GM23338 (cell line): Measurements from ENCODE around the gene GUCA2B. TPM values are rescaled to one million over a fixed set of nuclear protein-coding genes. Genes with fewer than 3 reads are reported as not detected.

Experiments
- ATAC-seq: fragments of 200-7000 bp; cut with Tn5 transposase; 3 replicates; pipeline ENCODE4 v1.9.1; 2020
- DNase-seq: peaks from one replicate; pipeline ENCODE4 v3.0.0-alpha.2; 2015; ENCODE audit warnings: low spot score
- H2AFZ ChIP-seq: fragments of 200-600 bp; sonication (generic); 2 replicates; pipeline ENCODE4 v1.8.0; 2016; ENCODE audit warnings: antibody characterized with exemption, mild to moderate bottlenecking, moderate library complexity
- H3F3A ChIP-seq: fragments of 200-600 bp; sonication (generic); replicated peaks from 2 replicates; pipeline ENCODE4 v1.8.0; 2017; ENCODE audit warnings: antibody characterized with exemption, mixed run types, low read depth
- H3K27ac ChIP-seq: fragments of 200-600 bp; sonication (generic); 2 replicates; pipeline ENCODE4 v1.6.1; 2016; ENCODE audit warnings: low read depth
- H3K27me3 ChIP-seq: fragments of 200-600 bp; sonication (generic); 2 replicates; pipeline ENCODE4 v1.8.0; 2016; ENCODE audit warnings: mild to moderate bottlenecking, mixed run types, moderate library complexity; ENCODE audit not compliant: insufficient read depth
- H3K36me3 ChIP-seq: fragments of 200-600 bp; sonication (generic); 2 replicates; pipeline ENCODE4 v1.8.0; 2016; ENCODE audit warnings: mild to moderate bottlenecking; ENCODE audit not compliant: insufficient read depth
- H3K4me1 ChIP-seq: fragments of 200-600 bp; sonication (generic); 2 replicates; pipeline ENCODE4 v1.8.0; 2016; ENCODE audit warnings: mild to moderate bottlenecking, moderate library complexity; ENCODE audit not compliant: insufficient read depth
- H3K4me2 ChIP-seq: fragments of 200-600 bp; sonication (generic); 2 replicates; pipeline ENCODE4 v1.7.1; 2017; ENCODE audit warnings: mixed run types
- H3K4me3 ChIP-seq: fragments of 200-600 bp; sonication (generic); 2 replicates; pipeline ENCODE4 v1.6.1; 2016; ENCODE audit warnings: mixed run types
- H3K79me2 ChIP-seq: fragments of 200-600 bp; sonication (generic); replicated peaks from 2 replicates; pipeline ENCODE4 v1.8.0; 2017; ENCODE audit warnings: mild to moderate bottlenecking; ENCODE audit not compliant: insufficient read depth
- H3K9me2 ChIP-seq: fragments of 200-600 bp; sonication (generic); 2 replicates; pipeline ENCODE4 v1.8.0; 2017; ENCODE audit not compliant: insufficient read depth
- H4K20me1 ChIP-seq: fragments of 200-600 bp; sonication (generic); replicated peaks from 2 replicates; pipeline ENCODE4 v1.8.0; 2017; ENCODE audit warnings: mild to moderate bottlenecking; ENCODE audit not compliant: insufficient read depth
- H3K27ac Mint-ChIP-seq: 2 replicates; pipeline ENCODE4 v1.8.0; 2020; ENCODE audit warnings: inconsistent platforms, mild to moderate bottlenecking, moderate library complexity, mixed read lengths
- H3K27me3 Mint-ChIP-seq: 3 replicates; pipeline ENCODE4 v1.8.0; 2022; ENCODE audit warnings: low read depth, mild to moderate bottlenecking, moderate library complexity, mixed read lengths, inconsistent platforms; ENCODE audit not compliant: insufficient read depth, poor library complexity
- H3K36me3 Mint-ChIP-seq: 3 replicates; pipeline ENCODE4 v1.8.0; 2021; ENCODE audit warnings: low read depth, mild to moderate bottlenecking, inconsistent platforms, moderate library complexity, mixed read lengths
- H3K4me1 Mint-ChIP-seq: 3 replicates; pipeline ENCODE4 v1.8.0; 2020; ENCODE audit warnings: mild to moderate bottlenecking, inconsistent platforms, mixed read lengths
- H3K4me3 Mint-ChIP-seq: 3 replicates; pipeline ENCODE4 v1.8.0; 2021; ENCODE audit warnings: moderate library complexity, mild to moderate bottlenecking, inconsistent platforms, mixed read lengths
- H3K9me3 Mint-ChIP-seq: 3 replicates; pipeline ENCODE4 v1.8.0; 2020; ENCODE audit warnings: moderate library complexity, mild to moderate bottlenecking, inconsistent platforms, mixed read lengths
- CREB1 ChIP-seq: fragments of 250-450 bp; sonication (Bioruptor Pico); IDR thresholded peaks from 2 replicates; pipeline ENCODE4 v1.5.0; 2020; ENCODE audit warnings: low read depth, mild to moderate bottlenecking, moderate library complexity
- ETS1 ChIP-seq: IDR thresholded peaks from 2 replicates; pipeline ENCODE4 v1.6.1; 2016; ENCODE audit warnings: antibody characterized with exemption
- EZH2phosphoT487 ChIP-seq: fragments of 200-600 bp; sonication (generic); IDR thresholded peaks from one replicate; pipeline ENCODE4 v1.8.1; 2018; ENCODE audit warnings: antibody characterized with exemption; ENCODE audit not compliant: unreplicated experiment
- POLR2AphosphoS5 ChIP-seq: IDR thresholded peaks from 2 replicates; pipeline ENCODE4 v1.6.1; 2016; ENCODE audit warnings: antibody characterized with exemption, low read depth
- REST ChIP-seq: IDR thresholded peaks from one replicate; pipeline ENCODE4 v1.6.1; 2018; ENCODE audit warnings: antibody characterized with exemption; ENCODE audit not compliant: unreplicated experiment
- ZNF114 ChIP-seq: fragments of 250-450 bp; sonication (Bioruptor Pico); IDR thresholded peaks from 2 replicates; pipeline ENCODE4 v1.5.0; 2020; ENCODE audit warnings: mild to moderate bottlenecking, moderate library complexity
- ZNF331 ChIP-seq: fragments of 250-450 bp; sonication (Bioruptor Pico); IDR thresholded peaks from 2 replicates; pipeline ENCODE4 v1.5.0; 2020; ENCODE audit warnings: low read depth, mild to moderate bottlenecking, moderate library complexity
- ZNF462 ChIP-seq: fragments of 250-450 bp; sonication (Bioruptor Pico); IDR thresholded peaks from 2 replicates; pipeline ENCODE4 v1.5.0; 2020; ENCODE audit warnings: mild to moderate bottlenecking, moderate library complexity
- polyA plus RNA-seq: library from polyadenylated mRNA; unstranded; fragments of >200 nt; fragmentation: Nextera tagmentation; extraction: Ambion mirVana; gene quantifications from 2 replicates; pipeline ENCODE4 v1.2.1, GENCODE V29; 2016
- total RNA-seq: library from RNA; depleted of rRNA; stranded (reverse); fragments of >200 nt; shearing (Covaris generic); gene quantifications from 2 replicates; pipeline ENCODE4 v1.2.3, GENCODE V29; 2014

Gene GUCA2B
- total and polyA plus RNA-seq, 2 experiments from 2014 or later = not detected

- no peaks in the 10 kb centered on the region for H3K4me1 ChIP-seq
- Mint-ChIP-seq H3K27ac (no peak overlapping the region), H3K36me3 (no peaks in the 10 kb centered on the region), H3K4me1 (peaks cover 4% of the 10 kb centered on the region), H3K4me3 (no peak overlapping the region), H3K9me3 (peaks cover 1% of the 10 kb centered on the region; the same call in 1 of the 3 replicates), H3K27me3 (peaks cover 4% of the 10 kb centered on the region)
- peak overlapping the region; percentile 84; the same call in 1 of the 2 replicates for H2AFZ ChIP-seq
- TF ChIP-seq REST (no peak), ZNF331 (CRISPR knock-in tag) (no peak)
- no peaks in the 10 kb centered on the region for H3K36me3 ChIP-seq
- DNase-seq (peak; percentile 35), ATAC-seq (peak; percentile 46)
- no peaks in the 10 kb centered on the region for H3K79me2 ChIP-seq
- H3K9me2 ChIP-seq = no peaks in the 10 kb centered on the region
- H3K27me3 ChIP-seq = no peaks in the 10 kb centered on the region; the same call in 1 of the 2 replicates
- no peak overlapping the region for H3K4me3 ChIP-seq
- H3K27ac ChIP-seq = no peak overlapping the region
- no peak overlapping the region for H3K4me2 ChIP-seq
- no peaks in the 10 kb centered on the region for H3F3A ChIP-seq
- H4K20me1 ChIP-seq = no peaks in the 10 kb centered on the region
Measured at GRCh38 chr1:42165511-42166210, 12.5 kb downstream of the GUCA2B start.

- Histone ChIP-seq H3K27me3 (no peaks in the 10 kb centered on the region), H3K36me3 (no peaks in the 10 kb centered on the region), H3K4me2 (no peak overlapping the region), H2AFZ (no peak overlapping the region), H3K4me3 (no peak overlapping the region), H3K79me2 (no peaks in the 10 kb centered on the region), H4K20me1 (no peaks in the 10 kb centered on the region), H3K4me1 (no peaks in the 10 kb centered on the region), H3F3A (no peaks in the 10 kb centered on the region), H3K27ac (no peak overlapping the region), H3K9me2 (no peaks in the 10 kb centered on the region)
- peaks cover 4% of the 10 kb centered on the region; the same call in 2 of the 3 replicates for H3K4me1 Mint-ChIP-seq
- no peak overlapping the region; the same call in 1 of the 2 replicates for H3K27ac Mint-ChIP-seq
- DNase-seq (peak; percentile 45), ATAC-seq (no peak)
- H3K9me3 Mint-ChIP-seq = no peaks in the 10 kb centered on the region; the same call in 2 of the 3 replicates
- no peaks in the 10 kb centered on the region for H3K36me3 Mint-ChIP-seq
- no peak overlapping the region for H3K4me3 Mint-ChIP-seq
- peaks cover 11% of the 10 kb centered on the region for H3K27me3 Mint-ChIP-seq
- TF ChIP-seq EZH2phosphoT487 = no peak
- TF ChIP-seq ETS1 = no peak
- TF ChIP-seq ZNF462 (CRISPR knock-in tag) = no peak
- no peak for TF ChIP-seq ZNF114 (CRISPR knock-in tag)
- TF ChIP-seq POLR2AphosphoS5 = no peak
- no peak for TF ChIP-seq ZNF331 (CRISPR knock-in tag)
- no peak for TF ChIP-seq CREB1
Measured at GRCh38 chr1:42167611-42168390, 14.6 kb downstream of the GUCA2B start.
